SK-N-SH (cell line): ENCODE data around the gene TAX1BP1. TPM values are rescaled to one million over a fixed set of nuclear protein-coding genes. Genes with fewer than 3 reads are reported as not detected.

Experiments used
- CTCF ChIA-PET: fragments of 300-600, 350-600 bp; formaldehyde crosslinking; extraction: SDS; loops from one replicate; lab custom pipeline; 2021; lab: Yijun Ruan, JAX
- POLR2A ChIA-PET: fragments of 350-600 bp; sonication (Branson Sonifier 250); formaldehyde crosslinking; extraction: SDS; loops from one replicate; lab custom pipeline; 2020; ENCODE audit warnings: antibody characterized with exemption, inconsistent platforms; lab: Yijun Ruan, JAX
- DNase-seq: peaks from one replicate; pipeline ENCODE4 v3.0.0; 2012
- H2AFZ ChIP-seq: fragments of 200-600 bp; sonication (generic); 2 replicates; pipeline ENCODE4 v1.8.1; 2016; ENCODE audit warnings: antibody characterized with exemption, mild to moderate bottlenecking, low read depth
- H3F3A ChIP-seq: fragments of 200-600 bp; sonication (generic); replicated peaks from 2 replicates; pipeline ENCODE3; 2016; ENCODE audit warnings: antibody characterized with exemption, mild to moderate bottlenecking; ENCODE audit not compliant: insufficient read depth
- H3K27ac ChIP-seq, 2 experiments: fragments of 200-500 bp in 1 of 2; fragments of 200-600 bp in 1 of 2; sonication (Bioruptor generic) in 1 of 2; sonication (generic), shearing (Covaris generic) in 1 of 2; 2 replicates each; pipeline versions ENCODE4 v1.5.1 to v1.6.1; 2014 to 2016; ENCODE audit warnings: low read depth in 2 of 2, inconsistent platforms in 1 of 2, low read length in 1 of 2, mild to moderate bottlenecking in 1 of 2, mixed read lengths in 1 of 2
- H3K27me3 ChIP-seq: fragments of 200-600 bp; sonication (generic), shearing (Covaris generic); 2 replicates; pipeline ENCODE4 v1.6.1; 2016; ENCODE audit warnings: mixed run types; ENCODE audit not compliant: insufficient read depth
- H3K36me3 ChIP-seq, 2 experiments: fragments of 200-500 bp in 1 of 2; fragments of 200-600 bp in 1 of 2; sonication (Bioruptor generic) in 1 of 2; sonication (generic) in 1 of 2; replicated peaks in 1 of 2; 2 replicates each; pipeline versions ENCODE3 to v1.5.1; 2014 to 2016; ENCODE audit warnings: low read length in 1 of 2, mild to moderate bottlenecking in 1 of 2; ENCODE audit not compliant: insufficient read depth in 2 of 2, control insufficient read depth in 1 of 2
- H3K4me1 ChIP-seq, 2 experiments: fragments of 200-500 bp in 1 of 2; fragments of 200-600 bp in 1 of 2; sonication (Bioruptor generic) in 1 of 2; sonication (generic), shearing (Covaris generic) in 1 of 2; 2 replicates each; pipeline versions ENCODE4 v1.5.1 to v1.6.1; 2014 to 2016; ENCODE audit warnings: low read depth in 1 of 2, low read length in 1 of 2, mixed run types in 1 of 2; ENCODE audit not compliant: insufficient read depth in 2 of 2, control insufficient read depth in 1 of 2
- H3K4me2 ChIP-seq: fragments of 200-600 bp; sonication (generic), shearing (Covaris generic); 2 replicates; pipeline ENCODE4 v1.6.1; 2017; ENCODE audit warnings: mixed run types
- H3K4me3 ChIP-seq, 2 experiments: fragments of 200-500 bp in 1 of 2; fragments of 200-600 bp in 1 of 2; sonication (Bioruptor generic) in 1 of 2; sonication (generic), shearing (Covaris generic) in 1 of 2; 2 replicates each; pipeline versions ENCODE4 v1.5.1 to v1.8.1; 2014 to 2016; ENCODE audit warnings: low read depth in 2 of 2, inconsistent platforms in 1 of 2, low read length in 1 of 2, mild to moderate bottlenecking in 1 of 2, mixed read lengths in 1 of 2, moderate library complexity in 1 of 2
- H3K79me2 ChIP-seq: fragments of 200-600 bp; sonication (generic); 2 replicates; pipeline ENCODE4 v1.8.1; 2017; ENCODE audit warnings: mild to moderate bottlenecking; ENCODE audit not compliant: insufficient read depth
- H3K9ac ChIP-seq: fragments of 200-600 bp; sonication (generic); 2 replicates; pipeline ENCODE4 v1.6.1; 2017; ENCODE audit warnings: mixed run types
- H3K9me2 ChIP-seq: fragments of 200-600 bp; sonication (generic); 2 replicates; pipeline ENCODE4 v1.6.1; 2017; ENCODE audit warnings: mixed run types
- H3K9me3 ChIP-seq: fragments of 200-600 bp; sonication (generic); 2 replicates; pipeline ENCODE4 v1.6.1; 2017; ENCODE audit warnings: mixed run types, mild to moderate bottlenecking, moderate library complexity
- H4K20me1 ChIP-seq: fragments of 200-600 bp; sonication (generic); 2 replicates; pipeline ENCODE4 v1.6.1; 2017; ENCODE audit warnings: mild to moderate bottlenecking, mixed run types; ENCODE audit not compliant: insufficient read depth
- CHD2 ChIP-seq: fragments of 150-350 bp; IDR thresholded peaks from 2 replicates; pipeline ENCODE4 v1.6.1; 2018; ENCODE audit warnings: low read length; ENCODE audit not compliant: partially characterized antibody
- ELF1 ChIP-seq: IDR thresholded peaks from 2 replicates; pipeline ENCODE4 v1.4.0; 2012
- EP300 ChIP-seq, 2 experiments: IDR thresholded peaks; 2 replicates each; pipeline versions ENCODE4 v1.4.0 to v1.6.1; 2012; ENCODE audit warnings: borderline replicate concordance in 1 of 2, low read depth in 1 of 2, low read length in 1 of 2
- EZH2phosphoT487 ChIP-seq: fragments of 200-600 bp; sonication (generic); IDR thresholded peaks from 2 replicates; pipeline ENCODE4 v1.6.1; 2017; ENCODE audit warnings: low read depth, mixed run types, mild to moderate bottlenecking, antibody characterized with exemption, moderate library complexity, borderline replicate concordance
- FOSL2 ChIP-seq: IDR thresholded peaks from 2 replicates; pipeline ENCODE4 v1.4.0; 2012; ENCODE audit warnings: low read depth, mild to moderate bottlenecking, moderate library complexity, borderline replicate concordance
- FOXJ3 ChIP-seq: sonication (generic); formaldehyde crosslinking; IDR thresholded peaks from 2 replicates; pipeline ENCODE4 v1.5.1; 2020; ENCODE audit warnings: mild to moderate bottlenecking, missing genetic modification reagents
- GATA2 ChIP-seq: sonication (generic); formaldehyde crosslinking; IDR thresholded peaks from 2 replicates; pipeline ENCODE4 v1.5.0; 2020; ENCODE audit warnings: mild to moderate bottlenecking, missing genetic modification reagents
- JUND ChIP-seq: IDR thresholded peaks from 2 replicates; pipeline ENCODE4 v1.4.0; 2012
- MXI1 ChIP-seq: IDR thresholded peaks from 2 replicates; pipeline ENCODE4 v1.6.1; 2012; ENCODE audit warnings: mild to moderate bottlenecking, low read depth, low read length, improper control_type of control experiment
- NRF1 ChIP-seq: IDR thresholded peaks from 2 replicates; pipeline ENCODE4 v1.6.1; 2012; ENCODE audit warnings: low read depth, mild to moderate bottlenecking, low read length
- POLR2AphosphoS5 ChIP-seq: IDR thresholded peaks from 2 replicates; pipeline ENCODE4 v1.6.1; 2012; ENCODE audit warnings: low read depth, low read length
- RAD21 ChIP-seq: IDR thresholded peaks from 2 replicates; pipeline ENCODE4 v1.6.1; 2012; ENCODE audit warnings: mild to moderate bottlenecking, low read length
- RCOR1 ChIP-seq: fragments of 150-350 bp; IDR thresholded peaks from 2 replicates; pipeline ENCODE4 v1.6.1; 2017; ENCODE audit warnings: antibody characterized with exemption, low read length
- RFX5 ChIP-seq: IDR thresholded peaks from 2 replicates; pipeline ENCODE4 v1.6.1; 2012; ENCODE audit warnings: mild to moderate bottlenecking, improper control_type of control experiment, low read length
- SIN3A ChIP-seq: IDR thresholded peaks from 2 replicates; pipeline ENCODE4 v1.6.1; 2012; ENCODE audit warnings: low read depth, mild to moderate bottlenecking, low read length, moderate library complexity, borderline replicate concordance
- SMC3 ChIP-seq: IDR thresholded peaks from 2 replicates; pipeline ENCODE4 v1.6.1; 2012; ENCODE audit warnings: low read depth, low read length, improper control_type of control experiment
- TAF1 ChIP-seq: IDR thresholded peaks from 2 replicates; pipeline ENCODE4 v1.6.1; 2012; ENCODE audit warnings: low read depth, mild to moderate bottlenecking, low read length, moderate library complexity, borderline replicate concordance
- TCF12 ChIP-seq: IDR thresholded peaks from 2 replicates; pipeline ENCODE4 v1.4.0; 2012
- TEAD4 ChIP-seq: IDR thresholded peaks from 2 replicates; pipeline ENCODE4 v1.4.0; 2012; ENCODE audit warnings: mild to moderate bottlenecking, borderline replicate concordance; ENCODE audit not compliant: insufficient read depth
- YY1 ChIP-seq: IDR thresholded peaks from 2 replicates; pipeline ENCODE4 v1.4.0; 2012; ENCODE audit warnings: low read depth, mild to moderate bottlenecking
- WGBS: methylation state at CpG from one replicate; pipeline ENCODE4 v1.1.6; 2017; ENCODE audit warnings: low lambda C conversion rate; 5-methylcytosine and 5-hydroxymethylcytosine counted together
- polyA plus RNA-seq, 3 experiments: library from polyadenylated mRNA; depleted of rRNA; stranded (reverse); fragments of >200 nt; gene quantifications; 2 replicates each; pipeline ENCODE4 v1.2.3, GENCODE V29; 2012
- TF ChIP-seq, protein P1 (sequence below): fragments of 150-350 bp; IDR thresholded peaks from 2 replicates; pipeline ENCODE4 v1.6.1; 2017; ENCODE audit warnings: antibody characterized with exemption, low read length, low read depth, borderline replicate concordance
- TF ChIP-seq, protein P2 (sequence below): IDR thresholded peaks from 2 replicates; pipeline ENCODE4 v1.4.0; 2012; ENCODE audit warnings: low read depth
- TF ChIP-seq, protein P3 (sequence below): IDR thresholded peaks from 2 replicates; pipeline ENCODE4 v1.6.1; 2012; ENCODE audit warnings: mild to moderate bottlenecking, low read depth, low read length, moderate library complexity
- TF ChIP-seq, protein P4 (sequence below): fragments of 200-600 bp; sonication (generic); IDR thresholded peaks from 2 replicates; pipeline ENCODE4 v1.6.1; 2017; ENCODE audit warnings: antibody characterized with exemption, mild to moderate bottlenecking, moderate library complexity
- TF ChIP-seq, protein P5 (sequence below): fragments of 150-350 bp; IDR thresholded peaks from 2 replicates; pipeline ENCODE4 v1.6.1; 2016; ENCODE audit warnings: mild to moderate bottlenecking, low read depth, low read length

The TAX1BP1 gene
- polyA plus RNA-seq, 1 of the 3 experiments (the other 2 are of a cell fraction), result 70.3 TPM

DNA sequence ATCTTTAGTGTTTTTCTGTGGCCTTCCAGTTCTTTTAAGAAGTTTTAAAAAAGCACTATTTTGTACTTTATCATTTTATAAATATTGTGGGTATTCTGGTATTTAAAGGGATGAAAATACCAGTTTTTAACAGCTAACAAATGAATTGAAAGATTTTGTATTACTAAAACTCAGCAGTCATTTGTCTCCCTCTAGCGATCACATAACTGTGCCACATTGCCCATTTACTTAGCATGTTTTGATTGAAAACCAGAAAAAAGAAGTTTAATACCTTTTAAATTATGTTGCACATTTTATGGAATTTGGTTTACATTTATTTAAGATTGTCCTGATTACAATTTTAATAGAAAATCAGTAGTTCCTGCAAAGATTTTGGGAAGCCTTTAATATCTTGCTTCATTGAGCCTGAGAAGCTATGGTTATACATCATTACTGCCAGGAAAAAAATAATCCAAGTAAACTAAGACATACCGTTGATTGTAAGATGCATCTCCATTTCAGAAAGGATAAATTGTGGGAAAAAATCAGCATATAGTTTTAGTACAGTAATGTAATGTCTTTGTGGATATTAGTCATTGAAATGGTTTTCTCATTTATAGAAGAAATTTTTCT, 34.9 kb downstream of the TAX1BP1 start:
- CTCF ChIA-PET, result interaction anchor here (0.6 to 5.3 kb wide), 23 partner anchors 8 to 599 kb away, joined by 3 to 50 read pairs (median 5); partner anchors contain the start of gene TAX1BP1
- TF ChIP-seq ELF1 (no peak), MXI1 (no peak), POLR2AphosphoS5 (no peak), TEAD4 (no peak), FOXJ3 (CRISPR knock-in tag) (no peak), TAF1 (no peak), YY1 (no peak), JUND (no peak), FOSL2 (no peak), NRF1 (no peak), CHD2 (no peak), TCF12 (no peak), GATA2 (no peak), RFX5 (no peak), SMC3 (peak; percentile 35; the same call in 1 of the 2 replicates), EP300 (IDR thresholded peaks at IDR 0.05; ENCODE audit: borderline replicate concordance in 1 of 2, low read depth in 1 of 2, low read length in 1 of 2) (no peak), RAD21 (peak; percentile 70), SIN3A (no peak), EZH2phosphoT487 (no peak), RCOR1 (no peak)
- TF ChIP-seq, protein P1, sequence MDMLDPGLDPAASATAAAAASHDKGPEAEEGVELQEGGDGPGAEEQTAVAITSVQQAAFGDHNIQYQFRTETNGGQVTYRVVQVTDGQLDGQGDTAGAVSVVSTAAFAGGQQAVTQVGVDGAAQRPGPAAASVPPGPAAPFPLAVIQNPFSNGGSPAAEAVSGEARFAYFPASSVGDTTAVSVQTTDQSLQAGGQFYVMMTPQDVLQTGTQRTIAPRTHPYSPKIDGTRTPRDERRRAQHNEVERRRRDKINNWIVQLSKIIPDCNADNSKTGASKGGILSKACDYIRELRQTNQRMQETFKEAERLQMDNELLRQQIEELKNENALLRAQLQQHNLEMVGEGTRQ, result no peak
- TF ChIP-seq, protein P2, sequence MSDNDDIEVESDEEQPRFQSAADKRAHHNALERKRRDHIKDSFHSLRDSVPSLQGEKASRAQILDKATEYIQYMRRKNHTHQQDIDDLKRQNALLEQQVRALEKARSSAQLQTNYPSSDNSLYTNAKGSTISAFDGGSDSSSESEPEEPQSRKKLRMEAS, result no peak
- TF ChIP-seq, protein P3, sequence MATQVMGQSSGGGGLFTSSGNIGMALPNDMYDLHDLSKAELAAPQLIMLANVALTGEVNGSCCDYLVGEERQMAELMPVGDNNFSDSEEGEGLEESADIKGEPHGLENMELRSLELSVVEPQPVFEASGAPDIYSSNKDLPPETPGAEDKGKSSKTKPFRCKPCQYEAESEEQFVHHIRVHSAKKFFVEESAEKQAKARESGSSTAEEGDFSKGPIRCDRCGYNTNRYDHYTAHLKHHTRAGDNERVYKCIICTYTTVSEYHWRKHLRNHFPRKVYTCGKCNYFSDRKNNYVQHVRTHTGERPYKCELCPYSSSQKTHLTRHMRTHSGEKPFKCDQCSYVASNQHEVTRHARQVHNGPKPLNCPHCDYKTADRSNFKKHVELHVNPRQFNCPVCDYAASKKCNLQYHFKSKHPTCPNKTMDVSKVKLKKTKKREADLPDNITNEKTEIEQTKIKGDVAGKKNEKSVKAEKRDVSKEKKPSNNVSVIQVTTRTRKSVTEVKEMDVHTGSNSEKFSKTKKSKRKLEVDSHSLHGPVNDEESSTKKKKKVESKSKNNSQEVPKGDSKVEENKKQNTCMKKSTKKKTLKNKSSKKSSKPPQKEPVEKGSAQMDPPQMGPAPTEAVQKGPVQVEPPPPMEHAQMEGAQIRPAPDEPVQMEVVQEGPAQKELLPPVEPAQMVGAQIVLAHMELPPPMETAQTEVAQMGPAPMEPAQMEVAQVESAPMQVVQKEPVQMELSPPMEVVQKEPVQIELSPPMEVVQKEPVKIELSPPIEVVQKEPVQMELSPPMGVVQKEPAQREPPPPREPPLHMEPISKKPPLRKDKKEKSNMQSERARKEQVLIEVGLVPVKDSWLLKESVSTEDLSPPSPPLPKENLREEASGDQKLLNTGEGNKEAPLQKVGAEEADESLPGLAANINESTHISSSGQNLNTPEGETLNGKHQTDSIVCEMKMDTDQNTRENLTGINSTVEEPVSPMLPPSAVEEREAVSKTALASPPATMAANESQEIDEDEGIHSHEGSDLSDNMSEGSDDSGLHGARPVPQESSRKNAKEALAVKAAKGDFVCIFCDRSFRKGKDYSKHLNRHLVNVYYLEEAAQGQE, result no peak
- TF ChIP-seq, protein P4, sequence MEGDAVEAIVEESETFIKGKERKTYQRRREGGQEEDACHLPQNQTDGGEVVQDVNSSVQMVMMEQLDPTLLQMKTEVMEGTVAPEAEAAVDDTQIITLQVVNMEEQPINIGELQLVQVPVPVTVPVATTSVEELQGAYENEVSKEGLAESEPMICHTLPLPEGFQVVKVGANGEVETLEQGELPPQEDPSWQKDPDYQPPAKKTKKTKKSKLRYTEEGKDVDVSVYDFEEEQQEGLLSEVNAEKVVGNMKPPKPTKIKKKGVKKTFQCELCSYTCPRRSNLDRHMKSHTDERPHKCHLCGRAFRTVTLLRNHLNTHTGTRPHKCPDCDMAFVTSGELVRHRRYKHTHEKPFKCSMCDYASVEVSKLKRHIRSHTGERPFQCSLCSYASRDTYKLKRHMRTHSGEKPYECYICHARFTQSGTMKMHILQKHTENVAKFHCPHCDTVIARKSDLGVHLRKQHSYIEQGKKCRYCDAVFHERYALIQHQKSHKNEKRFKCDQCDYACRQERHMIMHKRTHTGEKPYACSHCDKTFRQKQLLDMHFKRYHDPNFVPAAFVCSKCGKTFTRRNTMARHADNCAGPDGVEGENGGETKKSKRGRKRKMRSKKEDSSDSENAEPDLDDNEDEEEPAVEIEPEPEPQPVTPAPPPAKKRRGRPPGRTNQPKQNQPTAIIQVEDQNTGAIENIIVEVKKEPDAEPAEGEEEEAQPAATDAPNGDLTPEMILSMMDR, result peak; percentile 83
- TF ChIP-seq, protein P5, sequence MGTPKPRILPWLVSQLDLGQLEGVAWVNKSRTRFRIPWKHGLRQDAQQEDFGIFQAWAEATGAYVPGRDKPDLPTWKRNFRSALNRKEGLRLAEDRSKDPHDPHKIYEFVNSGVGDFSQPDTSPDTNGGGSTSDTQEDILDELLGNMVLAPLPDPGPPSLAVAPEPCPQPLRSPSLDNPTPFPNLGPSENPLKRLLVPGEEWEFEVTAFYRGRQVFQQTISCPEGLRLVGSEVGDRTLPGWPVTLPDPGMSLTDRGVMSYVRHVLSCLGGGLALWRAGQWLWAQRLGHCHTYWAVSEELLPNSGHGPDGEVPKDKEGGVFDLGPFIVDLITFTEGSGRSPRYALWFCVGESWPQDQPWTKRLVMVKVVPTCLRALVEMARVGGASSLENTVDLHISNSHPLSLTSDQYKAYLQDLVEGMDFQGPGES, result no peak
- Histone ChIP-seq H3K79me2 (peaks cover 44% of the 10 kb centered on the region), H3K9me2 (no peaks in the 10 kb centered on the region), H3K9me3 (no peaks in the 10 kb centered on the region), H4K20me1 (peaks cover 34% of the 10 kb centered on the region), H3K27ac (no peak overlapping the region), H3F3A (peaks cover 9% of the 10 kb centered on the region), H3K27me3 (no peaks in the 10 kb centered on the region), H3K4me1 (peaks cover 0 to 4% of the 10 kb centered on the region in 2 experiments; a peak in 1 of 4 replicates), H3K9ac (no peak overlapping the region), H3K4me3 (no peak overlapping the region), H3K36me3 (peaks cover 54 to 61% of the 10 kb centered on the region in 2 experiments), H3K4me2 (no peak overlapping the region), H2AFZ (no peak overlapping the region)
- POLR2A ChIA-PET, result interaction anchor here (1.3 kb wide), 1 partner anchor 112 kb away, joined by 4 read pairs; the partner anchor contains the start of gene HIBADH
- DNase-seq, result peak; percentile 9
- WGBS, result 62% methylated on average over 2 of the region's 2 CpGs
